Measurements from ENCODE around the gene ACMSD. TPM values are rescaled to one million over a fixed set of nuclear protein-coding genes. Genes with fewer than 3 reads are reported as not detected.

The ACMSD gene
- total RNA-seq, 1 donor from 2014 or later = not detected

DNA sequence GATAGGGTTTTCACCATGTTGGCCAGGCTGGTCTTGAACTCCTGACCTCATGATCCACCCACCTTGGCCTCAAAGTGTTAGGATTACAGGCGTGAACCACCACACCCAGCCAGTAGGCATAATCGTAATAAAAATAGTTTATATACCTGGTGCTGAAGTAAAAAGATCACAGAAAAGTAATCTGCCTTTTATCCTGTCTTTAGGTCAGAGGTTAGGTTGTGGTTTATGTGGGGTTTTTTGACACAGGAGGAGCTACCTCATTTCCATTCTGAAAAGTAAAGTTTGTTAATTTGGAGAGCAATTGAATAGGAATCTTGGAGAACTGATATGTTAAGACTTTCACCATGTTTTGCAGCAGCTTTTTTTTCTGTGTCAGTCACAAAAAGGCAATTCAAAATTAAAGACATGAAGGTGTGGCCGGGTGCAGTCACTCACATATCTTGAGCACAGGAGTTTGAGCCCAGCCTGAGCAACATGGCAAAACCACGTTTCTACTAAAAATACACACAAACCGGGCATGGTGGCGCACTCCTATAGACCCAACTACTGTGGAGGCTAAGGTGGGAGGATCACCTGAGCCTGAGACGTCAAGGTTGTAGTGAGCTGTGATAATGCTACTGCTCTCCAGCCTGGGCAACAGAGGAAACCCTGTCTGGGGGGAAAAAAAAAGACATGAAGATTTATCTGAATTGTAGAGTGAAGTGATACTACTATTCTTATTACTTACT lies 111.7 kb downstream of the ACMSD start:
- Histone ChIP-seq H3K27ac (no peak overlapping the region), H3K27me3 (ENCODE audit: low read depth) (no peaks in the 10 kb centered on the region), H3K4me3 (no peak overlapping the region), H3K36me3 (peaks cover 89% of the 10 kb centered on the region), H3K9me3 (no peaks in the 10 kb centered on the region), H3K4me1 (no peaks in the 10 kb centered on the region)
- no peak for ATAC-seq
- DNase-seq = no peak
- TF ChIP-seq, protein P1, sequence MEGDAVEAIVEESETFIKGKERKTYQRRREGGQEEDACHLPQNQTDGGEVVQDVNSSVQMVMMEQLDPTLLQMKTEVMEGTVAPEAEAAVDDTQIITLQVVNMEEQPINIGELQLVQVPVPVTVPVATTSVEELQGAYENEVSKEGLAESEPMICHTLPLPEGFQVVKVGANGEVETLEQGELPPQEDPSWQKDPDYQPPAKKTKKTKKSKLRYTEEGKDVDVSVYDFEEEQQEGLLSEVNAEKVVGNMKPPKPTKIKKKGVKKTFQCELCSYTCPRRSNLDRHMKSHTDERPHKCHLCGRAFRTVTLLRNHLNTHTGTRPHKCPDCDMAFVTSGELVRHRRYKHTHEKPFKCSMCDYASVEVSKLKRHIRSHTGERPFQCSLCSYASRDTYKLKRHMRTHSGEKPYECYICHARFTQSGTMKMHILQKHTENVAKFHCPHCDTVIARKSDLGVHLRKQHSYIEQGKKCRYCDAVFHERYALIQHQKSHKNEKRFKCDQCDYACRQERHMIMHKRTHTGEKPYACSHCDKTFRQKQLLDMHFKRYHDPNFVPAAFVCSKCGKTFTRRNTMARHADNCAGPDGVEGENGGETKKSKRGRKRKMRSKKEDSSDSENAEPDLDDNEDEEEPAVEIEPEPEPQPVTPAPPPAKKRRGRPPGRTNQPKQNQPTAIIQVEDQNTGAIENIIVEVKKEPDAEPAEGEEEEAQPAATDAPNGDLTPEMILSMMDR (IDR thresholded peaks at IDR 0.05) = no peak
- intact Hi-C loops (cut with DNase I) = no loop called here

DNA sequence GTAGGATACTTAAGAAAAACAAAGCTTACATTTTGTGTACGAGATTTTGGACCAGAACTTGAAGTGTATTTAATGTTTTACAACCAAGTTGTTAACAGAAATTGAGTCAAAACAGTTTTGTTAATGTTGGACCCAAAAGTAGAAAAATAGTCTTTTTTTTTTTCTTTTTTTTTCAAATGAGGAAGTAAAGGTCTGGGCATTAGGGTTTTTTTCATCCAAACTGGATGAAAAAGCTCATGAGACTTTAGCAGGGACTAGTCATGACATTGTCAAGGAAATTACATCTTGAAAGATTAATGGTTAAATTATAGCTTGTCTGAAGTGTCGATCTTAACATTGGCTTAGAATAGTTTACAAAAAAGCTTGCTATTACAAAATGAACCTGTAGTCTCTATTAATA lies 112.5 kb downstream of the ACMSD start:
- ATAC-seq (no peak), DNase-seq (no peak)
- H3K27me3 ChIP-seq (ENCODE audit: low read depth) = no peaks in the 10 kb centered on the region
- no peak overlapping the region for H3K27ac ChIP-seq
- intact Hi-C loops (cut with DNase I) = no loop called here
- no peak overlapping the region for H3K4me3 ChIP-seq
- H3K36me3 ChIP-seq = peaks cover 96% of the 10 kb centered on the region
- no peaks in the 10 kb centered on the region for H3K9me3 ChIP-seq
- TF ChIP-seq, protein P1 (IDR thresholded peaks at IDR 0.05) = no peak
- H3K4me1 ChIP-seq = no peaks in the 10 kb centered on the region

Small RNA genes within 50 kb of the gene (microRNA-seq; reads per million reads assigned to microRNA genes)
- not detected for gene MIR5590 (ENCODE audit: borderline number of aligned reads)

Other genes with a start within 250 kb of the ACMSD start
- 31.9 TPM for gene TMEM163, start 119.6 kb upstream of the ACMSD start, total RNA-seq
- gene CCNT2, start 80.2 kb downstream of the ACMSD start, total RNA-seq = 44.0 TPM
- 7.2 TPM for gene MAP3K19, start 208.8 kb downstream of the ACMSD start, total RNA-seq
- 43.5 TPM for gene RAB3GAP1, start 213.7 kb downstream of the ACMSD start, total RNA-seq

All from lower lobe of right lung (tissue), 2 donors.